GM12891 (cell line): ENCODE measurements around the gene GAPDHS.

ENCODE experiments used
- PAX5 ChIP-seq: IDR thresholded peaks from 2 replicates; pipeline ENCODE4 v1.6.1; 2011; ENCODE audit warnings: low read length, moderate library complexity, mild to moderate bottlenecking; ENCODE audit not compliant: insufficient read depth, severe bottlenecking
- POLR2A ChIP-seq: IDR thresholded peaks from 2 replicates; pipeline ENCODE4 v1.6.1; 2011; ENCODE audit warnings: low read depth, low read length, control low read depth
- POLR2AphosphoS5 ChIP-seq: IDR thresholded peaks from 2 replicates; pipeline ENCODE4 v1.6.1; 2011; ENCODE audit warnings: low read depth, low read length, control low read depth
- POU2F2 ChIP-seq: IDR thresholded peaks from 2 replicates; pipeline ENCODE4 v1.6.1; 2011; ENCODE audit warnings: low read depth, mild to moderate bottlenecking, control low read depth, low read length, moderate library complexity
- SPI1 ChIP-seq: IDR thresholded peaks from 2 replicates; pipeline ENCODE4 v1.6.1; 2011; ENCODE audit warnings: low read depth, low read length, control low read depth
- TAF1 ChIP-seq: IDR thresholded peaks from 2 replicates; pipeline ENCODE4 v1.6.1; 2011; ENCODE audit warnings: low read depth, low read length, control low read depth

DNA sequence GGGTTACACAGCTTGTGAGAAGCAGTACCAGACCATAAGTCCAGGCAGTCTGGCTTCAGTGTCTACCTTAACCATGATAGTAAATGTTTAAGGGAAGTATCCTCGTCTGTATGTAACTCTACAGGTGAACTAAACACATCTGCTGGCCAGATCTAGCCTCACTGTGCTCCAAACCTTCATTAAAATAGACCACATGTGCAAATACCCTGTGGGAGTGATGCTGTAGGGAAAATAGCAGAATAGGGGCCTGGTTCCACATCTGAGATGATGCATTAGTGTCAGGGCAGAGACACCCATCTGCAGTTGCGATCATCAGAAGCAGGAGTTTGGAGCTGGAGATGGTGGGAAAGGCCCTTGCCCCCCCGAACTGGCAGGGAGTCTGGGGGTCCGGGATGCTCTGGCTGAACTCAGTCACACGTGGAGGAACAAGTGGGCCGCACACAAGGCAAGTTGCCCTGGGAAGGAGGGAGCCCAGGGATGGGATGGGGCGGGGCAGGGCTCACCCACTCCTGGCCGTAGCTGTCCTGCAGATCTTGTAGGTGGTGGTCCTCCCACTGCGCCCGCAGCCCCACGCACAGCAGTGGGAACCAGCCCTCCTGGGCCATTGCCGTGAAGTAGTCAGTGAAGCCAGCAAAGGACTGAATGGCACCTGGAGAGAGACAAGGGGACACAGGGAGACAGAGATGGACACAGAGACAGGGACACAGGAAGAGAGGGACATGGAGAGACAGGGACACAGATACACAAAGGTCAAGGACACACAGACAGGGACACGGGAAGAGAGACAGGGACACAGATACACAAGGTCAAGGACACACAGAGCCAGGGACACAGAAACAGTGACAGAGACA lies 19.5 kb downstream of the GAPDHS start:
- TF ChIP-seq POLR2AphosphoS5 (no peak), POLR2A (no peak), TAF1 (no peak), POU2F2 (no peak), SPI1 (no peak), PAX5 (no peak)
